Astrocyte of the spinal cord (primary cell): ENCODE measurements around the gene LCN10.

Source experiments
- DNase-seq: peaks from one replicate; pipeline ENCODE4 v3.0.0; 2011; ENCODE audit warnings: low read depth, low spot score
- H3K4me3 ChIP-seq: 2 replicates; pipeline ENCODE4 v1.5.1; 2011; ENCODE audit warnings: low read depth, mild to moderate bottlenecking, low read length, moderate library complexity
- in situ Hi-C: cut with HindIII; loops from 2 replicates; pipeline ENCODE4 v1.10.0; 2017; ENCODE audit warnings: low sequenced_read_pairs
- TF ChIP-seq, protein P1 (sequence below): IDR thresholded peaks from 2 replicates; pipeline ENCODE4 v1.5.1; 2012; ENCODE audit warnings: low read depth, mild to moderate bottlenecking, low read length, inconsistent platforms

LCN10 gene

DNA sequence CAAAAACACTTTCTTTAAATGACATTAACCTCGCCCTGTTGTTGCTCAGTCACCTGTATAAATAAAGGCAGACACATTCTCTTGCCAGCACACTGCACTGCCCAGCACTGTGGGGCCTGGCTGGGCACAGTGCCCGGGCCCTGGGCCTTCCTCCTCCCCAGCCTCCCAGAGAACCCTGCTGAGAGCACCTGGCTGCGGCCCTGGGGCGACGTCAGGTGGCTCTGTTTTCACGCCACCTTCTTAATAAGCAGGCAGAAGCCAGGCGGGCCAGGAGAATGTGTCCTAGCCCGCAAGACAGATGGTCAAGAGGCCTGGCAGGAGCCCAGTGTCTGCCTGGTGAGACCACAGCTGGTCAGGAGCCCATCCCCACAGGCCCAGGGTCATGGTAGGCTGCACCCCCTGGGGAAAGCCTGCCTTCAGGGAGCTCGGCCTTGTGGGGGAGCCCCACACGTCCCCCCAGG lies 47.3 kb downstream of the LCN10 start:
- DNase-seq = peak; percentile 25
- in situ Hi-C loops = no loop called here
- H3K4me3 ChIP-seq = no peak overlapping the region
- TF ChIP-seq, protein P1, sequence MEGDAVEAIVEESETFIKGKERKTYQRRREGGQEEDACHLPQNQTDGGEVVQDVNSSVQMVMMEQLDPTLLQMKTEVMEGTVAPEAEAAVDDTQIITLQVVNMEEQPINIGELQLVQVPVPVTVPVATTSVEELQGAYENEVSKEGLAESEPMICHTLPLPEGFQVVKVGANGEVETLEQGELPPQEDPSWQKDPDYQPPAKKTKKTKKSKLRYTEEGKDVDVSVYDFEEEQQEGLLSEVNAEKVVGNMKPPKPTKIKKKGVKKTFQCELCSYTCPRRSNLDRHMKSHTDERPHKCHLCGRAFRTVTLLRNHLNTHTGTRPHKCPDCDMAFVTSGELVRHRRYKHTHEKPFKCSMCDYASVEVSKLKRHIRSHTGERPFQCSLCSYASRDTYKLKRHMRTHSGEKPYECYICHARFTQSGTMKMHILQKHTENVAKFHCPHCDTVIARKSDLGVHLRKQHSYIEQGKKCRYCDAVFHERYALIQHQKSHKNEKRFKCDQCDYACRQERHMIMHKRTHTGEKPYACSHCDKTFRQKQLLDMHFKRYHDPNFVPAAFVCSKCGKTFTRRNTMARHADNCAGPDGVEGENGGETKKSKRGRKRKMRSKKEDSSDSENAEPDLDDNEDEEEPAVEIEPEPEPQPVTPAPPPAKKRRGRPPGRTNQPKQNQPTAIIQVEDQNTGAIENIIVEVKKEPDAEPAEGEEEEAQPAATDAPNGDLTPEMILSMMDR = no peak

DNA sequence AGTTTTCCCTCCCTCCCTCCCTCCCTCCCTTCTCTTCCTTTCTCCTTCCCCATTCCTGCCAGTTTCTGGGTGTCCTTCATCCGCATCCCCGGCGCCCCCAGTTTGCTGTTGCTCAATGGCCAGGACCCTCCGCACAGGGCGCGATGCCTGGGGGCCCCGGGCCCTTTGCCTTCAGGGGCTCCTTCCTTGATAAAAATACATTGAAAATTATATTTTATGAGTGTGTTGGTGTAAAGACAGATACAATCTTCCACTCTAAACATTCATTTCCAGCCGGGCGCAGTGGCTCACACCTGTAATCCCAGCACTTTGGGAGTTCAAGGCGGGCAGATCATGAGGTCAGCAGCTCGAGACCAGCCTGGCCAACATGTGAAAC lies 47.9 kb downstream of the LCN10 start:
- in situ Hi-C loops = no loop called here
- no peak overlapping the region for H3K4me3 ChIP-seq
- DNase-seq = no peak
- TF ChIP-seq, protein P1 = no peak

DNA sequence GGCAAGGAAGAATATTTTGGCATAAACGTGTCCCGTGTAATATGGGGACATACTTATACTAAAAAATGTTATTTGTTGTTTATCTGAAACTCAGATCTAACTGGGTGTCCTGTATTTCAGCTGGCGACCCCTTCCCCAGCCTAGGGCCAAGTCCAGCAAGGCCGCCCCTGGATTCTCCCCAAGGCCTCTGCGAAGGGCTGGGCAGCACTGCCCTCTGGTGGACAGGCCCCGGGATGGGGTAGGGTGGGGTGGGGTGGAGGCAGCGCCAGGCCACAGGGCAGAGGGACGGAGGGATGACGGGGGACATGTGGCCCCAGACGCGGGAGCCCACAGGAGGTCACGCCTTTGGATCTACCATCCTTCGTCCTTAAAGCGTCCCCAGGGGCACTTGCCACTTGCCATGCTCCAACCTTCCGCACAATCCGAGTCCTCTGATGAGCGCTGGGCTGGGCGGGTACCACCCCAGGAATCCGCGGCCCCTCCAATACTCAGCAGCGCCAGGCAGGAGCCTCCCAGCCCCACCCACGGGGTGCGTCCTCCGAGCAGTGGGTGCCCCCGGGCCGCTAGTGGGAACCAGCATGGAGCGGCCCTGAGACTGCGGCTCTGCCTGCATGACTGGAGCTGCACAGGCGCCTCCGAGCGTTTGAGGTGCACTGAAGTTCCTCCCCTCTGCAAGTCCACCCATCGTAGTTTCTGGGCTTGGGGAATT lies 48.4 kb downstream of the LCN10 start:
- TF ChIP-seq, protein P1 = peak; percentile 79
- in situ Hi-C loops = no loop called here
- DNase-seq = no peak
- H3K4me3 ChIP-seq = no peak overlapping the region

DNA sequence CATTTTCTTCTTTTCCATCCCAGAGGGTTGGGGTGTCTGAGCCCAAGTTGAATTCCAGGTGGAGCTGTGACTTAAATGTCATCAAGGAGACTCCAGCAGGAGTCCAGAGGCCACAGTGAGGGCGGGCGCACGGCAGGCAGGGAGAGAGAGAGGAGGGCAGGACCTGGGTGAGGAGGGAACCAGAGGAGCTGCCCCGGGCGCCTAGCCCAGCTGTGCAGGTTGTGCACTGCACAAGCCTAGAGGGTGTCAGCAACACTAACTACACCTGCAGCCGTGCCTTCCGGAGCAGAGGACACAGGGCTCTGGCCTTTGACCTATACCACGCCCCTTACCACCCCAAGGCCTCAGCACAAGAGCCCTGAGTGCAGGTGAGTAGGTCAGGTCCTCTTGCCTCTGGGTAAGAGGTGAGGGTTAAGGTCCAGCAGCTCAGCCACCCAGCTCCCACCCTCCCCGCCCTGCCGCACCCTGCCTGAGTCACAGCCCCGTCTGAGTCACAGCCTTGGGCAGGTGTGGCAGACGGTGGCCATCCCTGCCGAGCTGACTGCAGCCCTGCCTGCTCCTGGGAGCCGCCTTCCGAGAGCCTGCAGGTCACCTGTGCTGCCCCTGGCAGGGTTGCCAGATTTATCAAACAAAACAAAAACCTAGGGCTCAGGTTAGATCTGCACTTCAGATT lies 49.1 kb downstream of the LCN10 start:
- TF ChIP-seq, protein P1 = no peak
- H3K4me3 ChIP-seq = no peak overlapping the region
- in situ Hi-C loops = no loop called here
- DNase-seq = peak; percentile 16

DNA sequence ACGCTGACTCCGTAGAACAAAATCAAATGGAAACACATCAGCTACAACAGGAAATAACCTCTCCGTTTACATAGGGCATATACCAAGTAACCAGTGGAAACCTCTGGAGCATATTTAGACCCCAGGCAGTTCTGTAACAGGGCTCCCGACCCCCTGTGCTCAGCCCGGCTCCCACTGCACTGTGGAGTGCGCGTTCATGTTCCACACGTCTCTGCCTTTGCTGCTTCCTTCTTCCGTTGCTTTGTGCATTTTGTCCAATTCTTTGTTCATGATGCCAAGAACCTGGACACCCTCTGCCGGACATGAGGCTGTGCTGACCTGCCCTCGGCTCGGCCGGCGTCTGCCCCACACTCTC lies 49.6 kb downstream of the LCN10 start:
- no peak overlapping the region for H3K4me3 ChIP-seq
- in situ Hi-C loops = no loop called here
- DNase-seq = no peak
- TF ChIP-seq, protein P1 = no peak

DNA sequence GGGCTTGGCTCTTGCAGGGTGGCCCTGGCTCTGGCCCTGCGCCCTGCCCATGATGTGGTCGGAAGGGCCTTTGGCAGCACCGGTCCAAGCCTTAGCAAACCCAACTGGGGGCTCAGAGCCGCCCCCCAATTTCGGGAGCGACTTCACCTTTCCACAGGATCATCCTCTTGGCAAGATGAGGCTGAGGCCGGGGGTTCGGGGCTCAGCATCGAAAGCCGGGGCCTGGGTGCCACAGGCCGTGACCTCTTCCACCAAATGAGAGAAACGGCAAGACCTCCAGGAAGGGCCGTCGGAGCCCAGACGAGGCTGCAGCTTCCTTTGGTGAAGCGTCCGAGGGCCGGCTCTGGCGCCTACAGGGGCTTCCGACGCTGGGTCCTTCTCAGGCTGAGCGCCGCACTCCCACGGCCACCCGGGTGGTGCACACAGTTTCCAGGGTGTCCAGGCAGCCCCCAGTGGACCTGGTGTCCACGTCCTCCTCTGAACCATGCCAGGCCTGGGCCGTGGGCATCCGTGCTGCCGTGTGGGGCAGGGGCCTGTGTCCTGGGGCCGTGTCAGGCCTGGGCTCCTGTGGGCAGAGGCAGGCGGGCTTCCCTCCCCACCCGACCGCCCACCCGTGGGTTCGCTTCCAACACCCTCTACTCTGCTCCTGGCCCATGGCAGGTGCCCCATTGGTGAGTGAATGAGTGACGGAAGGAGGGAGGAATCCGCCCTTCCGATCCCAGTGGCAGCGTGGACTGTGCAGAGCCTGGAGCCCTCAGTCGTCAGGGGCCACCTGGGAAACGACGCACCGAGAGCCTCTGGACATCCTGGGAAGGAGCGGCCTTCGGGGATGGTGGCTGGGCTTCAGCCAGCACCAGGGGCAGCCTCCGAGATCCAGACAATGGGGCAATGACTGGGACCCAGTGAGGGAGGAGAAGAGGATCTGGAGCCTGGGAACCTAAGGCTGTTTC lies 50.3 kb downstream of the LCN10 start:
- DNase-seq = no peak
- H3K4me3 ChIP-seq = no peak overlapping the region
- TF ChIP-seq, protein P1 = no peak
- in situ Hi-C loops = no loop called here
